ENCODE data around the gene MRPS12.

MRPS12 gene

DNA sequence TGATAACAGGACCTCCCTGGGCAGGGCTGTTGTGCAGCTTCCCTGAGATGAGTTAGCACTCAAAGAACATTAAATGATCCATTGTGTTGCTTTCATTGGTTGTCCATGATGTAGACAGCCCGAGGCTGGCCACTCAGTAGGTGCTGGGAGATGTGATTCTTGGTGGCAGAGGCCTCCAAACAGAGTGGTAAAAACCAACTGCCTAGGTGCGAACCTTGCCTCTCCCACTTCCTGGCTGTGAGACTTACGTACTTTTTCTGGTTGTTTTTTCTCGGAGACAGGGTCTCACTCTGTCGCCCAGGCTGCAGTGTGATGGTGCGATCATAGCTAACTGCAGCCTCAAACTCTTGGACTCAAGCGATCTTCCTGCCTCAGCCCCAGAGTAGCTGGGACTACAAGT lies 6.4 kb upstream of the MRPS12 start:
- no peak overlapping the region for H3K4me3 ChIP-seq (ENCODE audit: low read length)
- no peak for DNase-seq (ENCODE audit: low read depth)
- TF ChIP-seq, protein P1, sequence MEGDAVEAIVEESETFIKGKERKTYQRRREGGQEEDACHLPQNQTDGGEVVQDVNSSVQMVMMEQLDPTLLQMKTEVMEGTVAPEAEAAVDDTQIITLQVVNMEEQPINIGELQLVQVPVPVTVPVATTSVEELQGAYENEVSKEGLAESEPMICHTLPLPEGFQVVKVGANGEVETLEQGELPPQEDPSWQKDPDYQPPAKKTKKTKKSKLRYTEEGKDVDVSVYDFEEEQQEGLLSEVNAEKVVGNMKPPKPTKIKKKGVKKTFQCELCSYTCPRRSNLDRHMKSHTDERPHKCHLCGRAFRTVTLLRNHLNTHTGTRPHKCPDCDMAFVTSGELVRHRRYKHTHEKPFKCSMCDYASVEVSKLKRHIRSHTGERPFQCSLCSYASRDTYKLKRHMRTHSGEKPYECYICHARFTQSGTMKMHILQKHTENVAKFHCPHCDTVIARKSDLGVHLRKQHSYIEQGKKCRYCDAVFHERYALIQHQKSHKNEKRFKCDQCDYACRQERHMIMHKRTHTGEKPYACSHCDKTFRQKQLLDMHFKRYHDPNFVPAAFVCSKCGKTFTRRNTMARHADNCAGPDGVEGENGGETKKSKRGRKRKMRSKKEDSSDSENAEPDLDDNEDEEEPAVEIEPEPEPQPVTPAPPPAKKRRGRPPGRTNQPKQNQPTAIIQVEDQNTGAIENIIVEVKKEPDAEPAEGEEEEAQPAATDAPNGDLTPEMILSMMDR (conservative IDR thresholded peaks at IDR 0.05; ENCODE audit: low read depth, low read length) = no peak

DNA sequence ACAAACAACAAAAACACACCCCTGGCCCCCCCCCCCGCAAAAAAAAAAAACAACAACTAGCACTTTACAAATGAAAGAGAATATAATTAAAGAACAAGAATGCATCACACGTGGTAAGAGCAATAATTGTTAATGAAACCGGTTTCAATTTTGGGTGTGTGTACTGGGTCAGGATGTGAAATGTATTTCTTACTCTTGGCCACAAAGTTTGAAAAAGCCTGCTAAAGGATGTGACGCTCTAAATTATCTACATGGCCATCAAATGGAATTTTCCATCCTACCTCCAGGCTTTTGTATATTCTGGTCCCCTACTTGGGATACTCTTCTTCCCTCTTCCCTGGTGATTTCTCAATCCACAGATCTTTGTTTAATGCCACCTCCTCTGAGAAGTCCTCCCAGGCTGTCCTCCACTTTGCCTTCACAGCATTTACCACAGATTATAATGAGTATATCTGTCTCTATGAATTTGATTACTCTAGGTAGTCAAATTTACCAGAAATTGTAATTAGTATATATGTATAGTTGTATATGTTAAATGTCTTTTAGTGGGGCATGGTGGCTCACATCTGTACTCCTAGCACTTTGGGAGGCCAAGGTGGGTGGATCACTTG lies 2.2 kb upstream of the MRPS12 start:
- TF ChIP-seq, protein P1 (conservative IDR thresholded peaks at IDR 0.05; ENCODE audit: low read depth, low read length) = no peak
- DNase-seq (ENCODE audit: low read depth) = no peak
- no peak overlapping the region for H3K4me3 ChIP-seq (ENCODE audit: low read length)

DNA sequence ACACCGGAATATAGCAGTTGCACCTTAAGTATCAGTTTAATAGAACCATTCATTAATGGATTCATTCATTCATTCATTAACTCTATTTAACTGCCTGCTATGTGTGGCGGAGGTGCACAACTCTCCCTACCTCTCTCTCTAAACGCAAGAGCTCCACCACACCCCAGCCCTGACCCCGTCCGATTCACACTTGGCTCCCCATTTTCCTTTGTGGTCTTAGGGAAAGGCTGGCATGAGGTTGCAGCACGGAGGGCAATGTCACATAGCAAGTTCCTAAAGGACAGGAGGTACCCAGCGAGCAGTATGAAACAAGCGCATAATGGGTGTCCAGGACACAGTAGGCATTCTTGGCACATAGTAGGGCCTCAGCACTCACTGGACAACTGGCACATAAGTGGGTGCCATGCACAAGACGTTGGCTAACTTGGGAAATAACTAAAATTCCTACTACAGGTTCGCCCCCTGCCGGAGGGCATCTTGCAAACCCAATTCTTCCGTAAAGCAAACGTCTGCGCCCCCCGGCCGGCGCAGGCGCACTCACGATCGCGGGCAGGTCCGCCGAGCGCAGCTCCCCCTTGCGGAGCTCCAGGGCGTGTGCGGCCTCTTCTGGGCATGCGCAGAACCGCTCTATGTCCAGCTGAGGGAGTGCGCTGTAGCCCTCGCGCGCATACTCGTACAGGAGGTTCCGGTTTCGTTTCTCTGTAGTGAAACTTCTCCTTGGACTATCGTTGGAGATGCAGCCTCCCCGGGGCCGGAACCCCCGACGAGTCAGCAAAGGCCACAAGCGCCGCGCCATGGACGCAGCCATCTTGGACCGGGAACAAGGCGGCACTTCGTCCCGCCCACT lies 592 bp upstream of the MRPS12 start, which contains the start of gene SARS2:
SARS2 (minus strand) TSS at position 835 of the 847 bp plus-strand sequence; CDS start at position 808, 27 bp downstream.
- TF ChIP-seq, protein P1 (conservative IDR thresholded peaks at IDR 0.05; ENCODE audit: low read depth, low read length) = peak; percentile 98
- peak within 1 kb of the TSS; percentile 95 for H3K4me3 ChIP-seq (ENCODE audit: low read length)
- DNase-seq (ENCODE audit: low read depth) = peak; percentile 70

DNA sequence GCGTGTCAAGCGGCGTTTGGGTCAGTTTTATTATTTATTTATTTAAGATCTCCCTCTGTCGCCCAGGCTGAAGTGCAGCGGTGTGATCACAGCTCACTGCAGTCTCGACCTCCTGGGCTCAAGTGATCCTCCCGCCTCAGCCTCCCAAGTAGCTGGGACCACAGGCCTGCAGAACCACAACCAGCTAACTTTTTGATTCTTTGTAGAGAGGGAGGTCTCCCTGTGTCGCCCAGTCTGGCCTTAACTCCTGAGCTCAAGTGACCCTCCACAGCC lies 713 bp downstream of the MRPS12 start:
- DNase-seq (ENCODE audit: low read depth) = no peak
- H3K4me3 ChIP-seq (ENCODE audit: low read length) = peak overlapping the region; percentile 95
- TF ChIP-seq, protein P1 (conservative IDR thresholded peaks at IDR 0.05; ENCODE audit: low read depth, low read length) = no peak

DNA sequence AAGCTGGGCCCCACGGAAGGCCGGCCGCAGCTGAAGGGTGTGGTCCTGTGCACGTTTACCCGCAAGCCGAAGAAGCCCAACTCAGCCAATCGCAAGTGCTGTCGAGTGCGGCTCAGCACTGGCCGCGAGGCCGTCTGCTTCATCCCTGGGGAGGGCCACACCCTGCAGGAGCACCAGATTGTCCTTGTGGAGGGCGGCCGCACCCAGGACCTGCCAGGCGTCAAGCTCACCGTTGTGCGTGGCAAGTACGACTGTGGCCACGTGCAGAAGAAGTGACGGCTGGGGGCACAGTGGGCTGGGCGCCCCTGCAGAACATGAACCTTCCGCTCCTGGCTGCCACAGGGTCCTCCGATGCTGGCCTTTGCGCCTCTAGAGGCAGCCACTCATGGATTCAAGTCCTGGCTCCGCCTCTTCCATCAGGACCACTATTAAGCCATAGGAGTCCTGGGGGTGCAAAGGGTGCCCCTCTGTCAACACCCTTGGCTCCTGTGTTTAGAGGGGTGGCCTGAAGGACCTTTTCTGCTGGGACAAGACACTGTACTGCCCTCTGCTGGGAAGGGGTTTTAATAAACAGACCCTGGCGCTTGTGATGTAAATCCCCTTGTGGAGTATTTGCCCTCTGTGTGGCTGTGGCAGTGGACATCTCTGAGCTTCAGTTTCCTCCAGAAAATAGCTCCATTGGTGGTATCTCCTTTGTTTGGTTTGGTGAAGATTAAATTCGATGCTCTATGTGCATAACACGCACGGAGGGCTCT lies 1.9 kb downstream of the MRPS12 start:
- TF ChIP-seq, protein P1 (conservative IDR thresholded peaks at IDR 0.05; ENCODE audit: low read depth, low read length) = peak; percentile 55
- DNase-seq (ENCODE audit: low read depth) = no peak
- H3K4me3 ChIP-seq (ENCODE audit: low read length) = no peak overlapping the region

DNA sequence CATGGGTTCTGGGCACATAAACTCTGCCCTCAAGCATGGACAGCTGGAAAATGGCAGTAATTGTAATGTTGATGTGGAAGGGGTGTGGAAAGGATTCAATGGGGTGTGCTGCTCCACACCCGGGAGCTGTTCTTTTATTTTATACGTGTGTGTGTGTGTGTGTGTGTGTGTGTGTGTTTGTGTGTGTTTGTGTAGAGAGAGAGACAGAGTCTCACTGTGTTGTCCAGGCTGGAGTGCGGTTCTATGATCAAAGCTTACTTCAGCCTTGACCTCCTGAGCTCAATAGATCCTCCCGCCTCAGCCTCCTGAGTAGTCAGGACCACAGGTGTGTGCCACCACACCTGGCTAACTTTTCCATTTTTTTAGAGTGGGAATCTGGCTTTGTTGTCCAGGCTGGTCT lies 2.8 kb downstream of the MRPS12 start:
- TF ChIP-seq, protein P1 (conservative IDR thresholded peaks at IDR 0.05; ENCODE audit: low read depth, low read length) = no peak
- no peak overlapping the region for H3K4me3 ChIP-seq (ENCODE audit: low read length)
- no peak for DNase-seq (ENCODE audit: low read depth)
